CD4-positive, alpha-beta T cell treated with Interleukin-21 for 1 hour (primary cell): ENCODE data around the gene APOM.

Experiments used
- DNase-seq: peaks from one replicate; pipeline ENCODE4 v3.0.0-alpha.2; 2020

The APOM gene

DNA sequence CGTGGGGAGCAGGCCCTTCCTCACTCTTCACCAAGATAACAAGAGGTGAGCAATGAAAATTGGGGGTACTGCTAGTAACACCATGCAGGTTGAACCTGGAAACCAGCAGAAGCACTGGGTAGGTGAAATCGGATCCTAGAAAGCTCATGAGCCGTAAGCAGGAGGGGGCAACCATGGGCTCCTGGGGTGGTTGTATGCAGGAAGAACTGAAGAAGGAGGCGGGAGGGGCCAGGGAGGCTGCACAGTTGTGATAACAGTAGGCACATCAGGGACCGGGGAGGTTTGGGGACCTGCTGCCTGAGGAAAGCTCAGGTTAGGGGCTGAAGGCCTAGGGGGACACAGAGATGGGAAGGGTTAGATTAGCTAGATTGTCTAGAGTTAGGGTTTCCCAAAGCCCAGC, 30.8 kb downstream of the APOM start:
- no peak for DNase-seq

DNA sequence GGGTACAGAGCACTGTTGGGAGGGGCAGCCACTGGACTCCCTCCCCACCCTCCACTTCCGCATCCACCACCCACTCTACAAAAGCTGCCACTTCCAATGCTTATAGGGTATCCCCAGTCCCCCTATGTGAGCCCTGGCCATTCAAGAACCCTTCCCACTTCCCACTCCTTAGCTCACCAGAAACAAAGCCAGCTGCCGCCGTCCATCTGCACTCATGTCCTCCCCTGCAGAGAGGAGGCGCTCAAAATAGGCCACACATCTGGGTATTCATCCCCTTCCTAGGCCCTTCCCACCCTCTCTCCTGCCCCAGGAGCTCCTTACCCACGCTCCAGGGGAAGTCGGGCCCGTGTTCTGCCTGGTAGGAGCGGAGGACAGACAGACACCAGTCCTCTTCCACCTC, 31.6 kb downstream of the APOM start:
- DNase-seq, result no peak

GRCh38 chr6:31687860-31688693, 32.4 kb downstream of the APOM start:
- DNase-seq, result no peak

DNA sequence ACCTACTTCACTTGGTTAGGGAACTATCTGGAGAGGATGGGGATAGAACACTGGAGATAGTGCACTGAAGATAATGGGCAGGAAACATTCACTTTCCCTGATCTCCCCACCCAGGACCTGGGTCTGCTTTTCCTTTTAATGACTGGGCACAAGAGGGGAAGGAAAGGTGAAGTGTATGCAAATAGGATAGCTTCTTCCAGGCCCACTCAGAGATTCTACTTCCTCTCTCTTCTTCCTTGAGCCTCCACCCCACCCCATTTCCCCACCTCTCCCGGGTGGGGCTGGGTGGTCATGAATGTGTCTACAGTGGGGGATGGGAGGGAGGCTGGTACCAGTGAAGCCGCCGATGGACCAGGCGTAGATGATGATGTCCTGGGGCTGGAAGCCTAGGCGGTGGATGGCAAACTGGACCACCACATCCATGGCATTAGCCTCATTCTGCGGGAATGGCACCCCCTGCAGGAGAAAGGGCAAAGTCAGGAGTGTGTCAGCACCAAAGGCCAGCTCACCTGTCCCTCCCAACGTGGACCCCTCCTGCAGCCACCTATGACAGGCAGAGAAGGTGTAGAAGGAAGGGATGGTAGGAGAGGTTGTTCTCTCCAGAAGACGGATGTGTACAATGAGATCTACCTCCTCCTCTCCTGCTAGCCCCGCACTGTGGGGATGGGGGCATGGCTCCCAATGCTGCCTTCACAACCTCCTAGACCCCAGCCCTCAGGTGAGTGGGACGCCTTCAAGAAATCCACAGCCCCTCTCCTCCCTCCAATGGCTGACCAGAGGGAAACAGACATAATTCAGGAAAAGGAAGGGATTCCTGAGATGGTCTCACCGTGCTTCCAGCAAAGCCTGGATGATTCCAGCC, 33.8 kb downstream of the APOM start:
- peak; percentile 19 for DNase-seq

DNA sequence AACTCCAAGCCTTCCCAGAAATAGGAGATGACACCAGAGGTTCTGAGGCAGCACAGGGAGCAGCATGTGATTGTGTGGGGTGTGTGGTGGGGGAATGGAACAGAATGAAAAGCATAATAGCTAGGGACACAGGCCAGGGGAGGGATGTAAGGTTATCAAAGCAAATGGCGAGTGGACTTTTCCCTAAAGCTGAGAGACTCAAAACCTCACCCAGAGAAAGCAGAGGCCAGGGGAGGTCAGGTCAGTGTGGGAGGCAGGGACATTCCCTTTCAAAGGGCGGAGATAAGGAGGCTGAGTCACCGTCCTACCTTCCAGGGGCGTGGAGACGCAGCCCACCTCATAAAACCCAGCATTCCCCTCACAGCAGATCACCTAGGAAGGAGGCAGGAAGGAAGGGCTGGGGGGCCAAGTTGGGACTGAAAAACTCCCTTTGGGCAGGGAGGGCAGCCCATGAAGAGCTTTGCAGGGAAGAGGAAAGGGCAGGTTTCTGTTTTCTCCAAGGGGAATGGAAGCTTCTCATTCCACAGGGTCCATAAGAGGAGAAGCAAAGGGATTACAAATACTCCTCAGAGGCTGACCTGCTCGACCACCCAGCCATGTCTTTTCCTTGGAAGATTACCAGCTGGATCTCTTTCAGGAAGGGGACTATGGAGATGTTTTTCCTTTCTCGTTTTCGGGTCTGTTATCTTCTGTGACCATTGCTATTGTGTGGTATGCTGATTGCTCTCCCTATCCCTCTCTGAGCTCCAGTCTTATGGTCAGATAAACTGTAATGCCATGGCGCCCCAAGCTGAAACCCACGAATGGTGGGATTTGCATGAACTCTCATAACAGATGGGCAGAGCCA, 34.8 kb downstream of the APOM start:
- DNase-seq, result no peak

DNA sequence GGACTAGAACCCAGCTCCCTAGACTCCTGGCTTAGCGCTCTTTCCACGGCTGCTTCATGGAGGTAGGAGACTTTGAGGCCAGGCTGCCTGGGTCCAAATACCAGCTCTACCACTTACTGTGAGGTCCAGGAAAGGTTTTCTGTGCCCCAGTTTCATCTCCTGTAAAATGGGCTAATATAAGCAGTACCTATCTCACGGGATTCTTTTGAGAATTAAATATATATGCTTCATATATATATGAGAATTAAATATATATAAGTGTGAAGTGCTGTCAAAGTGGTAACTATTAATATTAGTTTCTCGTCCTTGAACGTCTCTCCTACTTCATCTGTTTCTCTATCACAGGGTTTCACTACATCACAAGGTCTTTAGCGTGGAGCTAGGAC, 35.4 kb downstream of the APOM start:
- no peak for DNase-seq

GRCh38 chr6:31691564-31692108, 35.9 kb downstream of the APOM start:
- DNase-seq, result no peak

GRCh38 chr6:31692353-31692752, 36.7 kb downstream of the APOM start:
- no peak for DNase-seq

GRCh38 chr6:31692886-31693285, 37.2 kb downstream of the APOM start:
- no peak for DNase-seq

GRCh38 chr6:31693535-31693934, 37.8 kb downstream of the APOM start:
- DNase-seq, result no peak

- DNase-seq, result no peak
These were observed 41.9 kb downstream of the APOM start for GRCh38 chr6:31697555-31697954.

DNA sequence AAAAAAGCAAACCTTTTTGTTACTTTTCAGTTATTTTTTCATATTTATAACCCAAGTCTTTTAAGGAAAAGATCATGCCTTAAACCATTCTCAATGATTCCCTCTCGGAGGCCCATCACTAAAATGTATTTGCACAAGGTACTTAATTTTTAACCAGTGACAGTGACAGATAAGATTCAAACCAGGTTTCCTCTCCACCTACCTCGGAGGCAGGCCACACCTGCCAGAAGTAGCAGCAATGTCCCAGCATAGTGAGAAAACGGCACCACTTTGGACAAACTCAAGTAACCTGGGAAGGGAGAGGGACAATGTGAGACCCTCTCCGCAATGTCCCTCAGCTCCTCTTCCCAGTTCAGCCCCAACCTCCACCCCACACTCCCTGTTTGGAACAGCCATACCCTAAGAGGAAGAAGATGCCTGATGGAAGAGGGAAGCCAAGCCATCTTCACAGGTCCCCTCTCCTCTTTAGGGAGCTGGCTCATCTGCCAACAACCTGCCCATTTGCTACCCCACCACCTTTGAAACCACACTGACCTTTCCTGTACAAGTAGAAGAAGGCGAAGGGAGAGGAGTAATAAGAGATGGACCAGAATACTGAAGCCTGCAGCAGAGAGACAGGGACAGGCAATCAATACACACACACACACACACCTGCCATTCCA, 45.2 kb downstream of the APOM start:
- DNase-seq, result no peak

- DNase-seq, result no peak
These were observed 46.1 kb downstream of the APOM start for GRCh38 chr6:31701666-31702404.

DNA sequence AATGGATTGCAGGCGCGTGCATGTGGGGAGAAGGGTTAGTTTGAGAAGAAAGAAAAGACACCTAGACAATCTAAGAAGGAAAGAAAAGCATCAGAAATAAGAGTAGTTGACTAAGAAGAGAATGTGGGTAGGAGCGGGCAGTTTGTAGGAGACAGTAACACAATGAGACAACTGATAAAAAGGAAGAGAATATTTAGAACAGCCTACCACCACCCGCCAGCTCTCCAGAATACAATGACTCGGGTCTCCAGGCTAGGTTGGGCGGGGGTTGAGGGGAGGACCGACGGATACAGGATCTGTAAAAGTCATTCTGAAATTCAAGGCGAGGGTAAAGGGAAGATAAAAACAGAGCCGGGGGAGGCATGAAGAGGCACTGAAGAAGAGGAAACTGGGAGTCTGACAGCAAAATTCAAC, 46.7 kb downstream of the APOM start:
- no peak for DNase-seq

- DNase-seq, result peak; percentile 98
These were observed 47.4 kb downstream of the APOM start, which contains the start of gene ABHD16A for GRCh38 chr6:31702819-31703716. ABHD16A (minus strand) TSS chr6:31703324; CDS start chr6:31703281, 43 bp downstream.

GRCh38 chr6:31705931-31706330, 50.2 kb downstream of the APOM start:
- DNase-seq, result no peak

GRCh38 chr6:31706599-31706998, 50.9 kb downstream of the APOM start, which contains the start of gene LY6G6F:
LY6G6F (plus strand) TSS chr6:31706866; CDS start chr6:31706907, 41 bp downstream.
- DNase-seq, result no peak

DNA sequence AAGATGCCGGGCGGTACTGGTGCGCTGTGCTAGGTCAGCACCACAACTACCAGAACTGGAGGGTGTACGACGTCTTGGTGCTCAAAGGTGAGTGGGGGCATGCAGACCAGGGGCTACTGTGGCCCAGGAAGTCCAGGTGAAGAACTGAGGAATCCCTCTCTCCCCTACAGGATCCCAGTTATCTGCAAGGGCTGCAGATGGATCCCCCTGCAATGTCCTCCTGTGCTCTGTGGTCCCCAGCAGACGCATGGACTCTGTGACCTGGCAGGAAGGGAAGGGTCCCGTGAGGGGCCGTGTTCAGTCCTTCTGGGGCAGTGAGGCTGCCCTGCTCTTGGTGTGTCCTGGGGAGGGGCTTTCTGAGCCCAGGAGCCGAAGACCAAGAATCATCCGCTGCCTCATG, 52.0 kb downstream of the APOM start:
- no peak for DNase-seq
